NCI-H460 (cell line): Measurements from ENCODE around the gene COLEC11. TPM values are rescaled to one million over a fixed set of nuclear protein-coding genes. Genes with fewer than 3 reads are reported as not detected.

Source experiments
- small RNA-seq, 2 experiments: library from RNA; depleted of rRNA; stranded (forward); fragments of <200 nt; gene quantifications; one replicate each; pipeline ENCODE3, GENCODE V24; 2014
- total RNA-seq: library from RNA; depleted of rRNA; stranded (reverse); fragments of >200 nt; shearing (Covaris generic); gene quantifications from 2 replicates; pipeline ENCODE4 v1.2.3, GENCODE V29; 2014; rRNA removed

COLEC11 gene
- total RNA-seq, 1 experiment from 2014 or later: 1.1 TPM

Small RNA genes lying within 50 kb of the gene (small RNA-seq; reads per million reads assigned to genes)
- gene TMSB4XP2: 0 reads per million in 2 experiments

Other genes with a start within 250 kb of the COLEC11 start
- 56.5 and 61.7 TPM in 2 replicates for gene EIPR1, start 217.3 kb upstream of the COLEC11 start, total RNA-seq
- gene TRAPPC12, start 215.4 kb upstream of the COLEC11 start, total RNA-seq: 58.4 and 60.8 TPM in 2 replicates
- 27.7 and 28.5 TPM in 2 replicates for gene ADI1, start 75.6 kb upstream of the COLEC11 start, total RNA-seq
- 39.0 and 42.0 TPM in 2 replicates for gene RNASEH1, start 36.8 kb upstream of the COLEC11 start, total RNA-seq
- gene RPS7, start 19.9 kb upstream of the COLEC11 start, total RNA-seq: 4,845 and 5,396 TPM in 2 replicates
- gene ALLC, start 63.1 kb downstream of the COLEC11 start, total RNA-seq: not detected in 2 replicates
- not detected in 2 replicates for gene DCDC2C, start 108.5 kb downstream of the COLEC11 start, total RNA-seq